ENCODE results near the gene TTC39B. TPM values are rescaled to one million over a fixed set of nuclear protein-coding genes. Genes with fewer than 3 reads are reported as not detected.

TTC39B gene
- total and polyA plus RNA-seq, 2 of the 8 experiments (the other 6 are each of a cell fraction or from before 2014, with no cell fraction given): 1.6 to 10.9 TPM

DNA sequence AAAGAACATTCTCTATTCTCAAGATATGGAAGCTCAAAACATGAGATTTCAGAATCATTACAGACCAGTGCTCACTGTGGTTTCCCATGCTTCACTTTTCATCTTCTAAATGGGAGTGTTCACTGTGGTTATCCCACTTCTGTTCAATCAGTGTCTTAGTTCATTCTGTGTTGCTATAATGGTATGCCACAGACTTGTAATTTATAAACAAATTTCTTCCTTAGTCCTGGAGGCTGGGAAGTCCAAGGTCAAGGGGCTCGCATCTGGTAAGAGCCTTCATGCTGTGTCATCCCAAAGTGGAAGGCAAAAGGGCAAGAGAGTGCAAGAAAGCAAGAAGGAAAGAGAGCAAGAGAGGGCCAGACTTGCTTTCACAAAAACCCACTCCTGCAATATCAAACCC is 146.3 kb downstream of the TTC39B start:
- TF ChIP-seq BRCA1 (IDR thresholded peaks at IDR 0.05; ENCODE audit: low read depth, low read length) (no peak), SP4 (IDR thresholded peaks at IDR 0.05; ENCODE audit: low read length) (no peak), RAD21 (IDR thresholded peaks at IDR 0.05 in 1 of 2, conservative IDR thresholded peaks at IDR 0.05 in 1 of 2; ENCODE audit: low read depth in 2 of 2, low read length in 2 of 2) (no peak), EZH2 (IDR thresholded peaks at IDR 0.05; ENCODE audit: low read depth, low read length, severe bottlenecking) (no peak), SP2 (IDR thresholded peaks at IDR 0.05; ENCODE audit: low read length) (no peak), POLR2A (IDR thresholded peaks at IDR 0.05; ENCODE audit: control extremely low read depth in 1 of 2, low read depth in 2 of 2, low read length in 2 of 2) (no peak), RXRA (IDR thresholded peaks at IDR 0.05; ENCODE audit: insufficient read depth, low read depth, low read length) (no peak), SUZ12 (IDR thresholded peaks at IDR 0.05; ENCODE audit: low read length) (no peak), BACH1 (IDR thresholded peaks at IDR 0.05; ENCODE audit: low read length) (no peak), CREB1 (IDR thresholded peaks at IDR 0.05) (no peak), MAFK (IDR thresholded peaks at IDR 0.05; ENCODE audit: low read depth, low read length) (no peak), TAF1 (IDR thresholded peaks at IDR 0.05; ENCODE audit: low read depth, low read length) (no peak), CBX5 (IDR thresholded peaks at IDR 0.05; ENCODE audit: low read depth, low read length) (no peak)
- no peak overlapping the region for H3K56ac ChIP-seq (replicated peaks; ENCODE audit: insufficient read length, low read depth, low read length)
- H2BK5ac ChIP-seq (ENCODE audit: low read depth, low read length): no peak overlapping the region
- no peaks in the 10 kb centered on the region for H4K20me1 ChIP-seq (replicated peaks in 1 of 2; ENCODE audit: control insufficient read depth in 1 of 2, insufficient read depth in 2 of 2, low read length in 2 of 2)
- DNase-seq (ENCODE audit: low read depth in 1 of 2, low spot score in 2 of 2): no peak
- H3K79me1 ChIP-seq (ENCODE audit: low read depth, low read length): no peaks in the 10 kb centered on the region
- H3K18ac ChIP-seq (ENCODE audit: extremely low read depth, low read length): no peak overlapping the region
- no peak overlapping the region for H4K91ac ChIP-seq (replicated peaks; ENCODE audit: insufficient read length, low read length)
- H3K27ac ChIP-seq (ENCODE audit: low read depth, low read length): no peak overlapping the region
- H3K23ac ChIP-seq (ENCODE audit: insufficient read length): no peak overlapping the region
- H3K4me1 ChIP-seq (replicated peaks in 1 of 4; ENCODE audit: control insufficient read depth in 3 of 4, insufficient read depth in 4 of 4, low read length in 3 of 4): 0 out of 7 replicates have a peak, but pooled peaks cover 0 to 2% (median 0%) of the 10 kb centered on the region in 4 experiments
- no peak overlapping the region for H3K9ac ChIP-seq (replicated peaks in 1 of 4; ENCODE audit: extremely low read depth in 1 of 4, low read depth in 3 of 4, low read length in 3 of 4)
- no peak overlapping the region for H3K4me3 ChIP-seq (ENCODE audit: extremely low read depth in 1 of 4, insufficient read depth in 2 of 4, low read depth in 3 of 4, low read length in 4 of 4)
- H3K9me3 ChIP-seq (ENCODE audit: insufficient read depth in 2 of 2, low read depth in 1 of 2, low read length in 1 of 2): no peaks in the 10 kb centered on the region
- no peak overlapping the region for H2AFZ ChIP-seq (ENCODE audit: low read length)
- no peak overlapping the region for H3K4ac ChIP-seq (replicated peaks; ENCODE audit: insufficient read length, low read depth, low read length)
- H3K4me2 ChIP-seq (ENCODE audit: insufficient read depth in 1 of 2, low read depth in 2 of 2, low read length in 2 of 2): no peak overlapping the region
- no peaks in the 10 kb centered on the region for H3K23me2 ChIP-seq (ENCODE audit: low read depth, low read length)
- H3K79me2 ChIP-seq (ENCODE audit: control insufficient read depth in 1 of 2, insufficient read depth in 2 of 2, low read length in 2 of 2): no peaks in the 10 kb centered on the region
- no peak overlapping the region for H2BK20ac ChIP-seq (ENCODE audit: low read length)
- WGBS, 2 experiments (ENCODE audit: extremely low coverage in 1 of 2, insufficient coverage in 1 of 2, insufficient read length in 1 of 2, insufficient replicate concordance in 2 of 2, low coverage in 1 of 2, low lambda C conversion rate in 2 of 2, missing lambda C conversion rate in 1 of 2): 81% methylated on average over 1 of the region's 1 CpG; no CpG with 5 or more reads in 1 of the 2 experiments
- H2BK120ac ChIP-seq (replicated peaks; ENCODE audit: low read depth, low read length): no peak overlapping the region
- H4K8ac ChIP-seq (ENCODE audit: extremely low read depth, insufficient read depth, low read length): no peak overlapping the region
- ChIA-PET POLR2A (ENCODE audit: partially characterized antibody) (interaction anchor here (0.5 kb wide), 1 partner anchor 110 kb away, joined by 4 read pairs; no protein-coding TSS in a partner anchor), CTCF (ENCODE audit: partially characterized antibody) (interaction anchor here (0.6 kb wide), 1 partner anchor 254 kb away, joined by 3 read pairs; no protein-coding TSS in a partner anchor)
- no peak overlapping the region for H4K5ac ChIP-seq (ENCODE audit: insufficient read length, low read depth, low read length)
- no peak overlapping the region for H3K14ac ChIP-seq (ENCODE audit: insufficient read length)
- FAIRE-seq: no peak
- no peak overlapping the region for H2BK12ac ChIP-seq (ENCODE audit: low read depth, low read length)
- H2BK15ac ChIP-seq (ENCODE audit: low read length): no peak overlapping the region
- no peaks in the 10 kb centered on the region for H3K36me3 ChIP-seq (ENCODE audit: control insufficient read depth in 2 of 4, insufficient read depth in 4 of 4, low read length in 3 of 4)
- no peaks in the 10 kb centered on the region for H3K27me3 ChIP-seq (replicated peaks in 1 of 4; ENCODE audit: control insufficient read depth in 3 of 4, extremely low read depth in 1 of 4, insufficient read depth in 3 of 4, low read length in 3 of 4)
- H2AK5ac ChIP-seq (ENCODE audit: low read depth, low read length): no peak overlapping the region

Data from H1 (cell line).